OCI-LY1 (cell line): ENCODE data around the gene CHST4.

ENCODE experiments used
- CTCF ChIP-seq: fragments of 200-600 bp; sonication (generic), shearing (Covaris generic); IDR thresholded peaks from 2 replicates; pipeline ENCODE4 v1.5.1; 2017; ENCODE audit warnings: mild to moderate bottlenecking, antibody characterized with exemption, low read length, moderate library complexity, mixed read lengths
- EZH2 ChIP-seq: fragments of 200-600 bp; sonication (generic), shearing (Covaris generic); IDR thresholded peaks from 2 replicates; pipeline ENCODE4 v1.8.0; 2017; ENCODE audit warnings: borderline replicate concordance, mixed run types, mild to moderate bottlenecking, antibody characterized with exemption, low read length, moderate library complexity, mixed read lengths

GRCh38 chr16:71514476-71514875 is 11.8 kb upstream of the CHST4 start:
- TF ChIP-seq CTCF (no peak), EZH2 (no peak)
